ENCODE measurements around the gene PRKCE. TPM values are rescaled to one million over a fixed set of nuclear protein-coding genes. Genes with fewer than 3 reads are reported as not detected.
A peak's percentile ranks its signal among the peaks of the same experiment; 100 is the strongest.

The PRKCE gene
- total RNA-seq, 1 donor = 12.5 TPM

DNA sequence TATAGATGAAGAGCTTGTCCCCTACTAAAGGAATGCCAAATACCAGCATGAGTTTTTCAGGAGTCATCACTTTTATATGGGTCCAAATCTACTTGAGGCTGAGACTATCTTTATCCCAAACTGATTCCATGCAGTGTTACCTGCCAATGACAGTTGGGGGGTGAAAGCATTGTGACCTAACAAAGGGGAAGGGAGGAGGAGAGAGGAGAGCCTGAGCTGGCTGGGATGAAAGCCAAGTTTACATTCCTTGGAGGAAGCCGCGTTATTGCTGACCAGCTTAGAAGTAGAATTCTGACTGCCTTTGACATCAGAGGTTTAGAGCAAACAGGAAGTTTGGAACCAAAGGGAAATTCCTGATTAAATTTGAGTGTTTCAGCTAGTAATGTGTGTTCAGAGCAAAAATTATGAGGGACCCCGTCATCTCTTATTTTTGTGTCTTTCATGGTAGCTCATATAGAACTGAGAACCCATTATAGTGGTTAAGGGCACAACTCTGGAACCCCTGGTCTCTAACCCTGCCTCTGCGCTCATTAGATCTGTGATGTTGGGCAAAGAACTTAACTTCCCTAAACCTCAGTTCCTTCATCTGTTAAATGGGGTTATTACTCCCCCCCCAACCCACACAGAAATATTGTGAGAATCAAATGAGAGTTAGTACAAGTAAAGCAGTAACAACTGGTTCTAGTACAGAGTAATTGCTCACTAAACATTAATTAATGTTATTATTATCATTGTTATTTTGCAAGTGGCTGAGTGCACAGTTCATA lies 446.4 kb downstream of the PRKCE start:
- peak; percentile 100 for DNase-seq (ENCODE audit: low read depth)
- no peak overlapping the region for H3K4me3 ChIP-seq (ENCODE audit: low read depth, low read length)
- TF ChIP-seq, protein P1, sequence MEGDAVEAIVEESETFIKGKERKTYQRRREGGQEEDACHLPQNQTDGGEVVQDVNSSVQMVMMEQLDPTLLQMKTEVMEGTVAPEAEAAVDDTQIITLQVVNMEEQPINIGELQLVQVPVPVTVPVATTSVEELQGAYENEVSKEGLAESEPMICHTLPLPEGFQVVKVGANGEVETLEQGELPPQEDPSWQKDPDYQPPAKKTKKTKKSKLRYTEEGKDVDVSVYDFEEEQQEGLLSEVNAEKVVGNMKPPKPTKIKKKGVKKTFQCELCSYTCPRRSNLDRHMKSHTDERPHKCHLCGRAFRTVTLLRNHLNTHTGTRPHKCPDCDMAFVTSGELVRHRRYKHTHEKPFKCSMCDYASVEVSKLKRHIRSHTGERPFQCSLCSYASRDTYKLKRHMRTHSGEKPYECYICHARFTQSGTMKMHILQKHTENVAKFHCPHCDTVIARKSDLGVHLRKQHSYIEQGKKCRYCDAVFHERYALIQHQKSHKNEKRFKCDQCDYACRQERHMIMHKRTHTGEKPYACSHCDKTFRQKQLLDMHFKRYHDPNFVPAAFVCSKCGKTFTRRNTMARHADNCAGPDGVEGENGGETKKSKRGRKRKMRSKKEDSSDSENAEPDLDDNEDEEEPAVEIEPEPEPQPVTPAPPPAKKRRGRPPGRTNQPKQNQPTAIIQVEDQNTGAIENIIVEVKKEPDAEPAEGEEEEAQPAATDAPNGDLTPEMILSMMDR (IDR thresholded peaks at IDR 0.05; ENCODE audit: insufficient read depth, low read length) = no peak

DNA sequence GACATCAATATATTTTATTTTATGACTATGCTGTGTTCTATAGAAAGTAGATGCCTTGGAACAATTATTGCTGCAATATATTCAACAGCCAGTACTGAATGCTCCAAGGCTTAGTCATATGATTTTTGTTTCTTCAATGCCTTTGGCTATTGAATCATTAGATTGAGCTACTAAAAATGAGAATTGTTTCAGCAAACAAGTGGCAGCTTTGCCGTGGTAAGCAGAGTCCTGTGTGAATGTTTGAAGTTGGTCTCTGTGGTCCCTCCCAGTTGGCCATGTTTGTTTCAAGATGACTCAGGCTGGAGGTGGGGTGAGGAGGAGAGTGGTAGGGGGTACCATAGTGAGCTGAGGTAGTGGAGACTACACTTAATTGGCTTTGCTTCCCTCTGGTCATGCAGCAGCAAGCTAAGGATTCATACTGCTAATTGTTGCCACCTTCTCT lies 447.2 kb downstream of the PRKCE start:
- TF ChIP-seq, protein P1 (IDR thresholded peaks at IDR 0.05; ENCODE audit: insufficient read depth, low read length) = no peak
- H3K4me3 ChIP-seq (ENCODE audit: low read depth, low read length) = no peak overlapping the region
- peak; percentile 90 for DNase-seq (ENCODE audit: low read depth)

DNA sequence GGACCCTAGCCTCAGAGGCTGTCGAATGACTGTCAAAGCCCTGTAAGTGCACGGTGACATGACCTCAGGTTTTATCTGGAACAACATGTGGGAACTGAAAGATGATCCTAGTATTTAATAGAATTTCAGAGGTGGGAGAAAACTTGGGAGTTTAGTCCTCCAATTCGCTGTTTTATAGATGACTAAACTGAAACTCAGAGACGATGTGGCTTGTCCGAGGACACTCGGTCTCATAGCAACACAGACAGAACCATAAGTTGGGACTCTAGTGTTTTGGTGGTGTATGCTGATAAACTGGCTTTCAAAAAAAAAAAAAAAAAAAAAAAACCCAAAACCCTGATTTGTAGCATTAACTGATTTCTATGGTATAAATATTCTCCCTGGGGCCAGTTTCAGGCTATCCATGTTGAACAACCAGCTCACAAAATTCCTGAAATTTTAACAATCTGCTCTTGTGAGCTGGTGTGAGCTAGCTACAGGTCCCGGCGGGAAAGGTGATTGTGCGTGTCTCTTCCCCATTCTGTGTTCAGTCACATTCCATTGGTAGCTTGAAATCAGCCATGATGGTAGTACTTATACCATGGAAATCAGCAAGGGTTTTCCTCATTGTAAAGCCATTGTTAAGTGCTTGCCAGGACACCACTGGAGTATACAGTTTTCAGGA lies 450.2 kb downstream of the PRKCE start:
- TF ChIP-seq, protein P1 (IDR thresholded peaks at IDR 0.05; ENCODE audit: insufficient read depth, low read length) = no peak
- DNase-seq (ENCODE audit: low read depth) = no peak
- H3K4me3 ChIP-seq (ENCODE audit: low read depth, low read length) = no peak overlapping the region

DNA sequence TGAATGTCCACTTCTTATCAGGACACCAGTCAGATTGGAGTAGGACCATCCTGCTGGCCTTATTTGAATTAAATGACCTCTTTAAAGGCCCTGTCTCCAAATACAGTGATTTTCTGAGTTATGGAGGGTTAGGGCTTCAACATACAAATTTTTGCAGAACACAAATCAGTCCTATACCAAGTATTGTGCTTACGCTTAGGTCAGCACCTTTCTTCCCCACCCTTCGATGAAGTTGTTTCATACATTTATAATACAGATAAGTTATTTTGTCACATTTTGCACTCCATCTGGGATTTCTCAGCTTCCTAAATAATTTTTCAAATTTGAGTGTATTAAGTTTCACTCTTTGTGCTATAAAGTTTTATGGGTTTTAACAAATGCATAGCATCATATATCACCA lies 455.2 kb downstream of the PRKCE start:
- H3K4me3 ChIP-seq (ENCODE audit: low read depth, low read length) = no peak overlapping the region
- TF ChIP-seq, protein P1 (IDR thresholded peaks at IDR 0.05; ENCODE audit: insufficient read depth, low read length) = no peak
- DNase-seq (ENCODE audit: low read depth) = no peak

DNA sequence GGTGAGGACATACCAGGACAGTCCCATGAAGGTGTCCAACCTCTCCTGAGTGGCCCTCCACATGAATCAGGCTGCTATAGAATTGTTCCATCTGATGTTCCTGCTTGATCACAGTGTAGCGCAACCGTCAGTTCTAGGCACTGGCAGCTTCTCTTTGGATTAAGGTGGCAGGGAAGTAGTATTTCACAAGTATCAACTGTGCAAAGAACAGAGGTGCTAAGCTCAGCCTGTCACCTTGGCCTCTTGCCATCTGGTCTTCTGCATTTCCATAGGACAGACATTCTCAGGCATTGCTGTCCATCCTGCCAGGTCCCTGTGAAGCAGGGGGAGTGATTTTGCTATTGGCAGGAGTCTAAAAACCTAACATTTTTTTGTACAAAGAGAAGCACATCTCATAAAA lies 463.5 kb downstream of the PRKCE start:
- DNase-seq (ENCODE audit: low read depth) = no peak
- TF ChIP-seq, protein P1 (IDR thresholded peaks at IDR 0.05; ENCODE audit: insufficient read depth, low read length) = no peak
- no peak overlapping the region for H3K4me3 ChIP-seq (ENCODE audit: low read depth, low read length)

DNA sequence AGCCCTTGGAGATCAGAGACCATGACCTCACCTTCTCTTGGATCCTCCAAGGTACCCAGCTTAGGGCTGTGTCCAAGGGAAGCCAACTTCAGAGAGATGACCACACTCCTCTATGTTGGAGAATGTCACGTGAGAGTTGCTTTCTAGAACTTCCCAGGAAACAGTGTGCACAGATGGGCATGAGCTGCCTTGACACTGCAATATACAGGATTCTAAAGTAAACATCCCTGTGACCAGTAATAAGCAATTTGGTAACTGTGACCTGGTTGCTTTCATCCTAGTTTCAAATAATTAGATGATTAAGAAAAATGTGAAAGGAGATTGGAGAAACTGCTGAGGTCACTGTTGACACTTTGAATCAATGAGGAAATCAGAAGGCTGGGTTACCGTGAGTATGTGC lies 464.7 kb downstream of the PRKCE start:
- DNase-seq (ENCODE audit: low read depth) = no peak
- TF ChIP-seq, protein P1 (IDR thresholded peaks at IDR 0.05; ENCODE audit: insufficient read depth, low read length) = no peak
- no peak overlapping the region for H3K4me3 ChIP-seq (ENCODE audit: low read depth, low read length)

Data from fibroblast of the aortic adventitia (primary cell).